ENCODE results near the gene SHC4.

- no peak for TF ChIP-seq CTCF (IDR thresholded peaks at IDR 0.05)
- TF ChIP-seq POLR2A (IDR thresholded peaks at IDR 0.05): no peak
Observed at GRCh38 chr15:48935236-48935635, 28.5 kb downstream of the SHC4 start.
